Endothelial cell of umbilical vein (primary cell): ENCODE measurements around the gene SESN1.

Source experiments
- EZH2 ChIP-seq: IDR thresholded peaks from 2 replicates; pipeline ENCODE4 v1.6.1; 2012; ENCODE audit warnings: borderline replicate concordance, low read depth, mild to moderate bottlenecking, moderate library complexity, low read length, inconsistent platforms; ENCODE audit not compliant: severe bottlenecking
- GATA2 ChIP-seq: IDR thresholded peaks from 2 replicates; pipeline ENCODE4 v1.7.0; 2011; ENCODE audit warnings: low read depth, mild to moderate bottlenecking, moderate library complexity, mixed read lengths, low read length; ENCODE audit not compliant: insufficient read length, insufficient read depth
- MYC ChIP-seq: IDR thresholded peaks from one replicate; pipeline ENCODE4 v1.6.1; 2011; ENCODE audit warnings: mild to moderate bottlenecking, low read depth, low read length
- TF ChIP-seq, protein P1 (sequence below), 2 donors: IDR thresholded peaks; 1 replicate in 1 of 2; 2 replicates in 1 of 2; pipeline ENCODE4 v1.5.1; 2011; ENCODE audit warnings: low read length in 2 of 2, mild to moderate bottlenecking in 2 of 2, moderate library complexity in 2 of 2, control low read depth in 1 of 2, inconsistent platforms in 1 of 2, low read depth in 1 of 2; ENCODE audit not compliant: insufficient read depth in 1 of 2; ENCODE audit errors: extremely low read depth in 1 of 2

DNA sequence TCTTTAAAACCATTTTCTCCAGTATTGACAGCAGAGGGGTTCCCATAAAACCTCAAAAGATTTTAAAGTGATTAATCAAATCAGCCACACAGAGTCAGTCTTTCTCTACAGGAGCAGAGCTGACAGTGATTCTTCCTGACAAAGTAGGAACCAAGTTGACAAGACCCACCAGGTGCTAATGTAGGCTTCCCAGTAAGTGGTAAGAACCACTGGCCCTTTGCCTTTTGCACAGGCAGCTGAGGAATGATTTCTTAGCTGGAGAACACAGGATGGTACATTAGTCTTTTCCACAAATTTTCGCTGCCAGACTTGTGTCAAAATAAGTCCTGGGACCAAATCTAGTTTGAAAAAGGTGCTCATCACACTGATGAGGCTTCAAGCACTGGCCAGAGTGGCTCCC is 150.6 kb downstream of the SESN1 start:
- TF ChIP-seq EZH2 (no peak), GATA2 (no peak), MYC (no peak)
- TF ChIP-seq, protein P1, sequence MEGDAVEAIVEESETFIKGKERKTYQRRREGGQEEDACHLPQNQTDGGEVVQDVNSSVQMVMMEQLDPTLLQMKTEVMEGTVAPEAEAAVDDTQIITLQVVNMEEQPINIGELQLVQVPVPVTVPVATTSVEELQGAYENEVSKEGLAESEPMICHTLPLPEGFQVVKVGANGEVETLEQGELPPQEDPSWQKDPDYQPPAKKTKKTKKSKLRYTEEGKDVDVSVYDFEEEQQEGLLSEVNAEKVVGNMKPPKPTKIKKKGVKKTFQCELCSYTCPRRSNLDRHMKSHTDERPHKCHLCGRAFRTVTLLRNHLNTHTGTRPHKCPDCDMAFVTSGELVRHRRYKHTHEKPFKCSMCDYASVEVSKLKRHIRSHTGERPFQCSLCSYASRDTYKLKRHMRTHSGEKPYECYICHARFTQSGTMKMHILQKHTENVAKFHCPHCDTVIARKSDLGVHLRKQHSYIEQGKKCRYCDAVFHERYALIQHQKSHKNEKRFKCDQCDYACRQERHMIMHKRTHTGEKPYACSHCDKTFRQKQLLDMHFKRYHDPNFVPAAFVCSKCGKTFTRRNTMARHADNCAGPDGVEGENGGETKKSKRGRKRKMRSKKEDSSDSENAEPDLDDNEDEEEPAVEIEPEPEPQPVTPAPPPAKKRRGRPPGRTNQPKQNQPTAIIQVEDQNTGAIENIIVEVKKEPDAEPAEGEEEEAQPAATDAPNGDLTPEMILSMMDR (IDR thresholded peaks at IDR 0.05; ENCODE audit: extremely low read depth in 1 of 2, insufficient read depth in 1 of 2, low read depth in 1 of 2, low read length in 2 of 2): no peak
